K562 (cell line): ENCODE results near the gene TIPARP. TPM values are rescaled to one million over a fixed set of nuclear protein-coding genes. Genes with fewer than 3 reads are reported as not detected.

Experiments used
- ATAC-seq: fragments of 200-7000 bp; cut with Tn5 transposase; 3 replicates; pipeline ENCODE4 v1.9.1; 2020; ENCODE audit warnings: moderate library complexity
- BruUV-seq: library from RNA; stranded (reverse); fragments of 400-500 nt; replicated peaks from 2 replicates; lab custom pipeline; 2021; lab: Mats Ljungman, UMichigan
- CTCF ChIA-PET: fragments of 300-600 bp; formaldehyde crosslinking; extraction: SDS; loops from one replicate; lab custom pipeline; 2021; ENCODE audit warnings: low intra/inter-chr PET ratio; lab: Yijun Ruan, JAX
- POLR2A ChIA-PET: fragments of 300-600, 350-650 bp; sonication (Branson Sonifier 250); formaldehyde crosslinking; extraction: SDS; loops from one replicate; lab custom pipeline; 2021; ENCODE audit warnings: antibody characterized with exemption, inconsistent platforms; lab: Yijun Ruan, JAX
- DNase-seq, 4 experiments: peaks; one replicate each; pipeline versions ENCODE4 v3.0.0 to v3.0.0-alpha.2; 2011 to 2018; ENCODE audit warnings: low spot score in 3 of 4, mixed read lengths in 3 of 4; ENCODE audit errors: extremely low read depth in 1 of 4
- FAIRE-seq: peaks from 2 replicates; lab custom pipeline; 2011; peaks lifted over from hg19 to GRCh38; lab: Jason Lieb, UNC
- H2AFZ ChIP-seq: 2 replicates; pipeline ENCODE4 v1.6.0; 2011; ENCODE audit warnings: low read depth, low read length, control low read depth, inconsistent platforms
- H3K27ac ChIP-seq: fragments of 200-600 bp; 3 replicates; pipeline ENCODE4 v1.8.0; 2011; ENCODE audit warnings: low read depth, mild to moderate bottlenecking, control low read depth, inconsistent platforms, low read length, moderate library complexity, mixed read lengths; ENCODE audit errors: extremely low read depth
- H3K27me3 ChIP-seq, 2 experiments: fragments of 300-600 bp in 1 of 2; 2 replicates in 1 of 2; 3 replicates in 1 of 2; pipeline versions ENCODE4 v1.6.0 to v1.8.0; 2011; ENCODE audit warnings: inconsistent platforms in 2 of 2, low read length in 2 of 2, mild to moderate bottlenecking in 1 of 2, mixed read lengths in 1 of 2, moderate library complexity in 1 of 2; ENCODE audit not compliant: control insufficient read depth in 2 of 2, insufficient read depth in 2 of 2
- H3K36me3 ChIP-seq: fragments of 300-600 bp; 3 replicates; pipeline ENCODE4 v1.8.0; 2011; ENCODE audit warnings: mild to moderate bottlenecking, low read length, inconsistent platforms; ENCODE audit not compliant: control insufficient read depth, insufficient read depth
- H3K4me1 ChIP-seq, 2 experiments: fragments of 200-600 bp in 1 of 2; replicated peaks in 1 of 2; 2 replicates in 1 of 2; 3 replicates in 1 of 2; pipeline versions ENCODE4 v1.5.1 to v1.8.0; 2011; ENCODE audit warnings: inconsistent platforms in 2 of 2, low read length in 2 of 2, mild to moderate bottlenecking in 1 of 2, mixed read lengths in 1 of 2, moderate library complexity in 1 of 2; ENCODE audit not compliant: control insufficient read depth in 2 of 2, insufficient read depth in 2 of 2
- H3K4me2 ChIP-seq: 2 replicates; pipeline ENCODE4 v1.6.1; 2011; ENCODE audit warnings: low read length, control low read depth, inconsistent platforms, mixed read lengths; ENCODE audit not compliant: insufficient read depth
- H3K4me3 ChIP-seq: fragments of 200-600 bp; sonication (generic), shearing (Covaris generic); 2 replicates; pipeline ENCODE4 v1.5.1; 2016; ENCODE audit warnings: control low read depth, inconsistent platforms
- H3K79me2 ChIP-seq: fragments of 200-600 bp; 3 replicates; pipeline ENCODE4 v1.8.0; 2011; ENCODE audit warnings: low read length, inconsistent platforms; ENCODE audit not compliant: control insufficient read depth, insufficient read depth
- H3K9ac ChIP-seq, 2 experiments: 2 replicates each; pipeline versions ENCODE4 v1.6.0 to v1.6.1; 2011; ENCODE audit warnings: low read depth in 2 of 2, low read length in 2 of 2, control low read depth in 1 of 2, inconsistent platforms in 1 of 2, mild to moderate bottlenecking in 1 of 2, mixed read lengths in 1 of 2; ENCODE audit not compliant: insufficient read depth in 1 of 2
- H3K9me1 ChIP-seq: one replicate; pipeline ENCODE4 v1.6.0; 2011; ENCODE audit warnings: inconsistent platforms, mild to moderate bottlenecking, low read length, moderate library complexity; ENCODE audit not compliant: control insufficient read depth, insufficient read depth
- H3K9me3 ChIP-seq: replicated peaks from 2 replicates; pipeline ENCODE4 v1.5.1; 2011; ENCODE audit warnings: low read depth, low read length, inconsistent platforms; ENCODE audit not compliant: control insufficient read depth, insufficient read depth
- H4K20me1 ChIP-seq: replicated peaks from 2 replicates; pipeline ENCODE4 v1.6.1; 2011; ENCODE audit warnings: low read length, inconsistent platforms, mixed read lengths; ENCODE audit not compliant: control insufficient read depth, insufficient read depth
- BDP1 ChIP-seq: IDR thresholded peaks from 3 replicates; pipeline ENCODE4 v1.6.1; 2011; ENCODE audit not compliant: insufficient read length, insufficient read depth
- CBX2 ChIP-seq: fragments of 200-600 bp; sonication (generic); IDR thresholded peaks from one replicate; pipeline ENCODE4 v1.6.1; 2012; ENCODE audit warnings: mild to moderate bottlenecking, low read length, inconsistent platforms; ENCODE audit not compliant: insufficient read depth, poor library complexity, severe bottlenecking
- CBX5 ChIP-seq: IDR thresholded peaks from 2 replicates; pipeline ENCODE4 v1.6.1; 2014; ENCODE audit warnings: low read depth, borderline replicate concordance
- CHAMP1 ChIP-seq: fragments of 450-650 bp; IDR thresholded peaks from 2 replicates; pipeline ENCODE4 v1.6.1; 2016; ENCODE audit warnings: mild to moderate bottlenecking
- CREB5 ChIP-seq: fragments of 250-450 bp; sonication (Bioruptor Pico); IDR thresholded peaks from 2 replicates; pipeline ENCODE4 v1.5.0; 2020; ENCODE audit warnings: mild to moderate bottlenecking
- E4F1 ChIP-seq: fragments of 250-450 bp; sonication (Bioruptor Pico); IDR thresholded peaks from 2 replicates; pipeline ENCODE4 v1.5.0; 2021; ENCODE audit warnings: mild to moderate bottlenecking, borderline replicate concordance
- ESRRA ChIP-seq: fragments of 450-650 bp; IDR thresholded peaks from 2 replicates; pipeline ENCODE4 v1.6.1; 2014; ENCODE audit warnings: low read depth, mild to moderate bottlenecking, moderate library complexity, borderline replicate concordance
- NCOA6 ChIP-seq: fragments of 450-650 bp; IDR thresholded peaks from 2 replicates; pipeline ENCODE4 v1.6.1; 2017; ENCODE audit warnings: mild to moderate bottlenecking
- NFRKB ChIP-seq: fragments of 450-650 bp; IDR thresholded peaks from 2 replicates; pipeline ENCODE4 v1.6.1; 2016; ENCODE audit warnings: low read depth
- PATZ1 ChIP-seq: fragments of 250-450 bp; sonication (Bioruptor Pico); IDR thresholded peaks from 2 replicates; pipeline ENCODE4 v1.5.0; 2020; ENCODE audit warnings: mild to moderate bottlenecking, borderline replicate concordance
- POLR2AphosphoS2 ChIP-seq: IDR thresholded peaks from 2 replicates; pipeline ENCODE4 v1.6.1; 2012; ENCODE audit warnings: low read length, improper control_type of control experiment
- SIN3A ChIP-seq, 2 experiments: fragments of 150-350 bp in 1 of 2; IDR thresholded peaks; 2 replicates each; pipeline ENCODE4 v1.6.1; 2011 to 2016; ENCODE audit warnings: borderline replicate concordance in 2 of 2, low read depth in 2 of 2, low read length in 2 of 2, mild to moderate bottlenecking in 2 of 2, moderate library complexity in 2 of 2; ENCODE audit not compliant: control insufficient read depth in 1 of 2
- STAG1 ChIP-seq: sonication (generic); formaldehyde crosslinking; IDR thresholded peaks from 2 replicates; pipeline ENCODE4 v1.5.0; 2020; ENCODE audit warnings: missing genetic modification reagents, borderline replicate concordance
- TAF9B ChIP-seq: fragments of 450-650 bp; IDR thresholded peaks from 2 replicates; pipeline ENCODE4 v1.6.1; 2018; ENCODE audit warnings: mild to moderate bottlenecking; ENCODE audit not compliant: partially characterized antibody
- in situ Hi-C: fragments of 300-500 bp; cut with MboI; formaldehyde crosslinking; loops from 4 replicates; pipeline ENCODE4 v1.15.0; 2018; ENCODE audit warnings: inconsistent platforms, mixed read lengths
- intact Hi-C: fragments of 100-400 bp; cut with micrococcal nuclease; formaldehyde crosslinking; loops from 2 replicates; pipeline ENCODE4 v1.14.2; 2022
- polyA plus RNA-seq, 8 experiments: library from polyadenylated mRNA; depleted of rRNA in 4 of 8; stranded (reverse) in 5 of 8; unstranded in 3 of 8; fragments of >200 nt; fragmentation: Nextera tagmentation in 2 of 8; fragmentation: Illumina TruSeq in 1 of 8; extraction: Ambion mirVana in 2 of 8; extraction: Trizol in 1 of 8; gene quantifications; 2 replicates each; pipeline versions ENCODE4 v1.2.1 to v1.2.3, GENCODE V29; 2011 to 2014; ENCODE audit warnings: inconsistent platforms in 1 of 8, missing spikeins in 1 of 8
- total RNA-seq, 7 experiments: library from RNA; depleted of rRNA in 6 of 7; stranded (reverse); fragments of >200 nt in 6 of 7; fragmentation: Illumina TruSeq in 2 of 7; extraction: Trizol in 2 of 7; gene quantifications; 2 replicates each; pipeline versions ENCODE4 v1.2.1 to v1.2.3, GENCODE V29; 2011 to 2021; ENCODE audit warnings: low replicate concordance in 1 of 7

TIPARP gene
- total and polyA plus RNA-seq, 9 of the 15 experiments (the other 6 are each of a cell fraction or from before 2014, with no cell fraction given) = 2.4 to 29.4 (median 15.1) TPM

GRCh38 chr3:156687023-156687422 is 12.6 kb downstream of the TIPARP start:
- Histone ChIP-seq H3K27me3 (no peaks in the 10 kb centered on the region), H3K9me3 (no peaks in the 10 kb centered on the region), H3K27ac (no peak overlapping the region), H3K4me1 (peaks cover 0 to 53% of the 10 kb centered on the region in 2 experiments; a peak in 3 of 5 replicates), H3K4me3 (no peak overlapping the region), H4K20me1 (peaks cover 20% of the 10 kb centered on the region; the same call in 1 of the 2 replicates), H3K79me2 (peaks cover 99% of the 10 kb centered on the region), H3K4me2 (no peak overlapping the region), H2AFZ (no peak overlapping the region), H3K36me3 (peaks cover 54% of the 10 kb centered on the region; the same call in 2 of the 3 replicates), H3K9ac (no peak overlapping the region), H3K9me1 (no peaks in the 10 kb centered on the region)
- intact Hi-C loops = loop anchor here (5.0 kb wide), 1 partner anchor 130 kb away; no protein-coding TSS in a partner anchor
- in situ Hi-C loops = loop anchor here (10.0 to 25.0 kb wide), 3 partner anchors 398 to 550 kb away; no protein-coding TSS in a partner anchor
- BruUV-seq = no TSS peak
- ATAC-seq (no peak), FAIRE-seq (no peak), DNase-seq (no peak)
- ChIA-PET CTCF (no interaction called here), POLR2A (interaction anchor here (2.3 kb wide), 1 partner anchor 9 kb away, joined by 6 read pairs; no protein-coding TSS in a partner anchor)
- TF ChIP-seq NCOA6 = no peak
- no peak for TF ChIP-seq CBX5
- no peak for TF ChIP-seq TAF9B
- no peak for TF ChIP-seq SIN3A (IDR thresholded peaks at IDR 0.05; ENCODE audit: borderline replicate concordance in 2 of 2, control insufficient read depth in 1 of 2, low read depth in 2 of 2, low read length in 2 of 2)
- no peak for TF ChIP-seq CHAMP1
- TF ChIP-seq E4F1 (CRISPR knock-in tag) = no peak
- TF ChIP-seq ESRRA = no peak
- TF ChIP-seq STAG1 = no peak
- no peak for TF ChIP-seq CBX2
- no peak for TF ChIP-seq NFRKB
- TF ChIP-seq POLR2AphosphoS2 = no peak
- no peak for TF ChIP-seq PATZ1 (CRISPR knock-in tag)
- no peak for TF ChIP-seq CREB5 (CRISPR knock-in tag)
- no peak for TF ChIP-seq BDP1
